GM18520 (cell line): ENCODE results near the gene GNAT2.
"Not testable (repeated sequence)": the region's sequence is repeated elsewhere in the genome, so short reads cannot be mapped to it uniquely, and the experiment has no call there.

Source experiments
- ATAC-seq: cut with Tn5 transposase; IDR thresholded peaks from one replicate; pipeline ENCODE4 v1.9.1; 2021; ENCODE audit not compliant: unreplicated experiment

The GNAT2 gene

GRCh38 chr1:109619576-109620400, at the start of gene GNAT2, which contains the start of gene AMPD2:
Gene GNAT2, minus strand, starts transcription at chr1:109619616. Its CDS starts 6,746 bp downstream, at chr1:109612870.
Gene AMPD2, plus strand, starts transcription at chr1:109619837. Its CDS starts 1,339 bp downstream, at chr1:109621176.
- no peak for ATAC-seq

- no peak for ATAC-seq
These were observed 48.8 kb upstream of the GNAT2 start for GRCh38 chr1:109668123-109668775.

GRCh38 chr1:109667452-109668122, 48.2 kb upstream of the GNAT2 start, which contains the start of gene GSTM2:
Gene GSTM2, plus strand, starts transcription at chr1:109668057. Its CDS starts 59 bp downstream, at chr1:109668116.
- no peak for ATAC-seq

- no peak for ATAC-seq
These were observed 45.3 kb upstream of the GNAT2 start for GRCh38 chr1:109664671-109665070.

- ATAC-seq: no peak
These were observed 42.0 kb upstream of the GNAT2 start for GRCh38 chr1:109661391-109661790.

GRCh38 chr1:109660691-109661026, 41.2 kb upstream of the GNAT2 start:
- not testable (repeated sequence) for ATAC-seq

- no peak for ATAC-seq
These were observed 40.7 kb upstream of the GNAT2 start for GRCh38 chr1:109659997-109660690.

- ATAC-seq: no peak
These were observed 39.7 kb upstream of the GNAT2 start for GRCh38 chr1:109659145-109659544.

- ATAC-seq: no peak
These were observed 39.2 kb upstream of the GNAT2 start for GRCh38 chr1:109658533-109659042.

GRCh38 chr1:109657970-109658369, 38.6 kb upstream of the GNAT2 start:
- no peak for ATAC-seq

GRCh38 chr1:109657395-109657794, 38.0 kb upstream of the GNAT2 start:
- ATAC-seq: no peak

- peak; percentile 50 for ATAC-seq
These were observed 36.5 kb upstream of the GNAT2 start, which contains the start of gene GSTM4 for GRCh38 chr1:109655615-109656519. Gene GSTM4, plus strand, starts transcription at chr1:109656099. Its CDS starts 291 bp downstream, at chr1:109656390.

- no peak for ATAC-seq
These were observed 35.1 kb upstream of the GNAT2 start for GRCh38 chr1:109654519-109654918.

GRCh38 chr1:109653306-109653705, 33.9 kb upstream of the GNAT2 start:
- no peak for ATAC-seq

- ATAC-seq: no peak
These were observed 33.0 kb upstream of the GNAT2 start for GRCh38 chr1:109652402-109652801.

GRCh38 chr1:109650609-109651008, 31.2 kb upstream of the GNAT2 start:
- no peak for ATAC-seq

GRCh38 chr1:109649491-109649914, 30.1 kb upstream of the GNAT2 start:
- no peak for ATAC-seq

- ATAC-seq: no peak
These were observed 25.3 kb upstream of the GNAT2 start for GRCh38 chr1:109644670-109645069.

- peak; percentile 65 for ATAC-seq
These were observed 24.2 kb upstream of the GNAT2 start for GRCh38 chr1:109643385-109644230.
